H9 (cell line): ENCODE results near the gene SDK1. TPM values are rescaled to one million over a fixed set of nuclear protein-coding genes. Genes with fewer than 3 reads are reported as not detected.
A peak's percentile ranks its signal among the peaks of the same experiment; 100 is the strongest.

Experiments
- DNase-seq: peaks from one replicate; pipeline ENCODE4 v3.0.0-alpha.2; 2017
- H2AFZ ChIP-seq: one replicate; pipeline ENCODE4 v1.6.1; 2013; ENCODE audit warnings: mild to moderate bottlenecking, low read length, control low read depth, moderate library complexity
- H2AK5ac ChIP-seq: 2 replicates; pipeline ENCODE4 v1.6.1; 2013; ENCODE audit warnings: low read length, control low read depth, mixed read lengths; ENCODE audit not compliant: insufficient read length
- H2BK120ac ChIP-seq: one replicate; pipeline ENCODE4 v1.6.1; 2013; ENCODE audit warnings: low read depth, mild to moderate bottlenecking, low read length, control low read depth, inconsistent platforms; ENCODE audit not compliant: poor library complexity, severe bottlenecking
- H2BK12ac ChIP-seq: 2 replicates; pipeline ENCODE4 v1.6.1; 2013; ENCODE audit warnings: low read length, control low read depth, mixed read lengths, low read depth; ENCODE audit not compliant: insufficient read length
- H2BK15ac ChIP-seq: 2 replicates; pipeline ENCODE4 v1.6.1; 2013; ENCODE audit warnings: low read depth, low read length, control low read depth
- H2BK20ac ChIP-seq: one replicate; pipeline ENCODE4 v1.6.1; 2013; ENCODE audit warnings: low read depth, mild to moderate bottlenecking, low read length, control low read depth, inconsistent platforms; ENCODE audit not compliant: poor library complexity, severe bottlenecking
- H2BK5ac ChIP-seq: 2 replicates; pipeline ENCODE4 v1.6.1; 2013; ENCODE audit warnings: low read length, control low read depth, mixed read lengths; ENCODE audit not compliant: insufficient read length
- H3K14ac ChIP-seq: 2 replicates; pipeline ENCODE4 v1.6.1; 2013; ENCODE audit warnings: low read length, control low read depth; ENCODE audit not compliant: insufficient read depth
- H3K18ac ChIP-seq: 2 replicates; pipeline ENCODE4 v1.6.1; 2013; ENCODE audit warnings: low read depth, mild to moderate bottlenecking, mixed read lengths, low read length, control low read depth; ENCODE audit not compliant: insufficient read length
- H3K23ac ChIP-seq: 2 replicates; pipeline ENCODE4 v1.6.1; 2013; ENCODE audit warnings: low read length, control low read depth, mixed read lengths, low read depth; ENCODE audit not compliant: insufficient read length
- H3K23me2 ChIP-seq: 2 replicates; pipeline ENCODE4 v1.6.1; 2013; ENCODE audit warnings: low read depth, mild to moderate bottlenecking, mixed read lengths, low read length, control low read depth; ENCODE audit not compliant: insufficient read length, poor library complexity, severe bottlenecking
- H3K27ac ChIP-seq: 2 replicates; pipeline ENCODE4 v1.5.1; 2013; ENCODE audit warnings: low read length, control low read depth, mixed read lengths, low read depth; ENCODE audit not compliant: insufficient read length
- H3K27me3 ChIP-seq: 2 replicates; pipeline ENCODE4 v1.6.1; 2013; ENCODE audit warnings: low read length, control low read depth, inconsistent platforms; ENCODE audit not compliant: insufficient read depth
- H3K4ac ChIP-seq: 2 replicates; pipeline ENCODE4 v1.6.1; 2013; ENCODE audit warnings: low read depth, mild to moderate bottlenecking, control low read depth, inconsistent platforms, low read length, moderate library complexity
- H3K4me1 ChIP-seq: 2 replicates; pipeline ENCODE4 v1.6.1; 2013; ENCODE audit warnings: low read length, control low read depth, inconsistent platforms; ENCODE audit not compliant: insufficient read depth
- H3K4me2 ChIP-seq: 2 replicates; pipeline ENCODE4 v1.6.1; 2013; ENCODE audit warnings: low read length, control low read depth, mixed read lengths; ENCODE audit not compliant: insufficient read length, insufficient read depth
- H3K56ac ChIP-seq: 2 replicates; pipeline ENCODE4 v1.6.1; 2013; ENCODE audit warnings: low read depth, mild to moderate bottlenecking, mixed read lengths, low read length, control low read depth; ENCODE audit not compliant: insufficient read length
- H3K79me1 ChIP-seq: 2 replicates; pipeline ENCODE4 v1.6.1; 2013; ENCODE audit warnings: low read depth, mild to moderate bottlenecking, moderate library complexity, low read length, control low read depth, inconsistent platforms; ENCODE audit not compliant: insufficient read depth, poor library complexity, severe bottlenecking
- H3K79me2 ChIP-seq: 2 replicates; pipeline ENCODE4 v1.6.1; 2013; ENCODE audit warnings: low read length, control low read depth, inconsistent platforms; ENCODE audit not compliant: insufficient read depth
- H3K9ac ChIP-seq: 2 replicates; pipeline ENCODE4 v1.6.1; 2013; ENCODE audit warnings: low read length, control low read depth, mixed read lengths; ENCODE audit not compliant: insufficient read length; ENCODE audit errors: extremely low read depth
- H3K9me3 ChIP-seq: one replicate; pipeline ENCODE4 v1.6.1; 2013; ENCODE audit warnings: low read depth, low read length, inconsistent platforms; ENCODE audit not compliant: control insufficient read depth
- H3T11ph ChIP-seq: one replicate; pipeline ENCODE4 v1.6.1; 2013; ENCODE audit warnings: mild to moderate bottlenecking, low read length, control low read depth, inconsistent platforms
- H4K20me1 ChIP-seq: one replicate; pipeline ENCODE4 v1.6.1; 2013; ENCODE audit not compliant: control insufficient read depth, insufficient read length, insufficient read depth
- H4K5ac ChIP-seq: 2 replicates; pipeline ENCODE4 v1.6.1; 2013; ENCODE audit warnings: low read depth, mild to moderate bottlenecking, mixed read lengths, low read length, control low read depth; ENCODE audit not compliant: insufficient read length
- H4K8ac ChIP-seq: replicated peaks from 2 replicates; pipeline ENCODE4 v1.6.1; 2013; ENCODE audit warnings: low read length, control low read depth, mixed read lengths, low read depth; ENCODE audit not compliant: insufficient read length
- H4K91ac ChIP-seq: 2 replicates; pipeline ENCODE4 v1.6.1; 2013; ENCODE audit warnings: low read depth, mild to moderate bottlenecking, moderate library complexity, mixed read lengths, low read length, control low read depth; ENCODE audit not compliant: insufficient read length
- H3K27ac Mint-ChIP-seq, 3 experiments: 2 replicates in 2 of 3; 3 replicates in 1 of 3; pipeline ENCODE4 v1.8.0; 2020 to 2021; ENCODE audit warnings: mixed read lengths in 3 of 3, mild to moderate bottlenecking in 1 of 3, moderate library complexity in 1 of 3
- H3K27me3 Mint-ChIP-seq: 2 replicates; pipeline ENCODE4 v1.8.0; 2021; ENCODE audit warnings: low read depth, mild to moderate bottlenecking, moderate library complexity, mixed read lengths
- H3K36me3 Mint-ChIP-seq, 3 experiments: 2 replicates in 2 of 3; 3 replicates in 1 of 3; pipeline ENCODE4 v1.8.0; 2020 to 2021; ENCODE audit warnings: low read depth in 3 of 3, mixed read lengths in 3 of 3; ENCODE audit not compliant: insufficient read depth in 1 of 3
- H3K4me1 Mint-ChIP-seq, 2 experiments: 2 replicates each; pipeline ENCODE4 v1.8.0; 2020; ENCODE audit warnings: mixed read lengths in 2 of 2
- H3K4me3 Mint-ChIP-seq, 2 experiments: 2 replicates in 1 of 2; 3 replicates in 1 of 2; pipeline ENCODE4 v1.8.0; 2020 to 2021; ENCODE audit warnings: mild to moderate bottlenecking in 2 of 2, mixed read lengths in 2 of 2, moderate library complexity in 1 of 2
- H3K9me3 Mint-ChIP-seq, 2 experiments: 2 replicates in 1 of 2; 3 replicates in 1 of 2; pipeline ENCODE4 v1.8.0; 2020; ENCODE audit warnings: mild to moderate bottlenecking in 2 of 2, mixed read lengths in 2 of 2, moderate library complexity in 1 of 2
- WGBS: extraction: QIAGEN DNeasy Blood & Tissue Kit; methylation state at CpG from one replicate; pipeline ENCODE4 v1.1.7; 2013; ENCODE audit warnings: missing lambda C conversion rate, low lambda C conversion rate, mixed read lengths; ENCODE audit not compliant: insufficient read length; ENCODE audit errors: extremely low coverage; 5-methylcytosine and 5-hydroxymethylcytosine counted together
- total RNA-seq: library from RNA; stranded (reverse); gene quantifications from 2 replicates; pipeline ENCODE4 v1.2.1, GENCODE V29; 2021
- TF ChIP-seq, protein P1 (sequence below): fragments of 200-600 bp; sonication (generic); conservative IDR thresholded peaks from 3 replicates; pipeline ENCODE4 v1.8.0; 2021; ENCODE audit warnings: antibody characterized with exemption, mild to moderate bottlenecking

SDK1 gene
- total RNA-seq, 1 experiment from 2014 or later = 8.7 TPM

DNA sequence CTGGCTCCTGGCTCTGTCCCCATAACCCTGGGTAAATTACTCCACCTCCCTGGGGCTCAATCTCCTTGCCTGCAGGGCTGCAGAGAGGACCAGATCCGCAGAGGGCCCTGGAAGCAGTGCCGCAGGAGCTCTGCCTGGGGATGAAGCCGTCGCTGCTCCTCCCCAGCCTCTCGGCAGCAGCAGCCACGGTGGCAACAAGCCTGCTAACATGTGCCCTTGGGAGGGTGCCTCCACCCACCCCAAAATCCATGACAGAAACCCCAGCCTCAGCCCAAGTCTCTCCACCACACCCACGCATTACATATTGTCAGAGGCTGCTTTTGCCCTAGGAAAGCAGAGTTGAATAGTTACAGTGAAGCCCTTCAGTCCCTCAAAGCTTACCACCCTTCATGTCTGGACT is 894.6 kb downstream of the SDK1 start:
- Mint-ChIP-seq H3K27ac (peak overlapping the region in 2 of 3 experiments; percentile 49 to 90; a peak in 4 of 7 replicates), H3K27me3 (no peaks in the 10 kb centered on the region), H3K4me1 (peaks cover 6 to 22% of the 10 kb centered on the region in 2 experiments; a peak in 2 of 4 replicates), H3K36me3 (no peaks in the 10 kb centered on the region), H3K4me3 (no peak overlapping the region), H3K9me3 (no peaks in the 10 kb centered on the region)
- Histone ChIP-seq H3K27me3 (no peaks in the 10 kb centered on the region), H2BK20ac (no peak overlapping the region), H3K27ac (no peak overlapping the region), H3K4me1 (no peaks in the 10 kb centered on the region), H3T11ph (no peak overlapping the region), H2AFZ (no peak overlapping the region), H3K18ac (no peak overlapping the region), H3K56ac (no peak overlapping the region), H3K4me2 (no peak overlapping the region), H3K4ac (no peak overlapping the region), H2BK15ac (no peak overlapping the region), H2AK5ac (no peak overlapping the region), H4K20me1 (no peaks in the 10 kb centered on the region), H3K23me2 (no peaks in the 10 kb centered on the region), H3K9me3 (no peaks in the 10 kb centered on the region), H4K91ac (no peak overlapping the region), H3K79me2 (no peaks in the 10 kb centered on the region), H3K79me1 (no peaks in the 10 kb centered on the region), H2BK120ac (no peak overlapping the region), H2BK12ac (no peak overlapping the region), H3K14ac (no peak overlapping the region), H4K8ac (no peak overlapping the region), H2BK5ac (no peak overlapping the region), H4K5ac (no peak overlapping the region), H3K23ac (no peak overlapping the region), H3K9ac (no peak overlapping the region)
- WGBS = no CpG with 5 or more reads among the region's 7 CpGs
- DNase-seq = no peak
- TF ChIP-seq, protein P1, sequence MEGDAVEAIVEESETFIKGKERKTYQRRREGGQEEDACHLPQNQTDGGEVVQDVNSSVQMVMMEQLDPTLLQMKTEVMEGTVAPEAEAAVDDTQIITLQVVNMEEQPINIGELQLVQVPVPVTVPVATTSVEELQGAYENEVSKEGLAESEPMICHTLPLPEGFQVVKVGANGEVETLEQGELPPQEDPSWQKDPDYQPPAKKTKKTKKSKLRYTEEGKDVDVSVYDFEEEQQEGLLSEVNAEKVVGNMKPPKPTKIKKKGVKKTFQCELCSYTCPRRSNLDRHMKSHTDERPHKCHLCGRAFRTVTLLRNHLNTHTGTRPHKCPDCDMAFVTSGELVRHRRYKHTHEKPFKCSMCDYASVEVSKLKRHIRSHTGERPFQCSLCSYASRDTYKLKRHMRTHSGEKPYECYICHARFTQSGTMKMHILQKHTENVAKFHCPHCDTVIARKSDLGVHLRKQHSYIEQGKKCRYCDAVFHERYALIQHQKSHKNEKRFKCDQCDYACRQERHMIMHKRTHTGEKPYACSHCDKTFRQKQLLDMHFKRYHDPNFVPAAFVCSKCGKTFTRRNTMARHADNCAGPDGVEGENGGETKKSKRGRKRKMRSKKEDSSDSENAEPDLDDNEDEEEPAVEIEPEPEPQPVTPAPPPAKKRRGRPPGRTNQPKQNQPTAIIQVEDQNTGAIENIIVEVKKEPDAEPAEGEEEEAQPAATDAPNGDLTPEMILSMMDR = no peak
